Measurements from ENCODE around the gene RNF123.

The RNF123 gene

GRCh38 chr3:49705390-49705960, 16.1 kb downstream of the RNF123 start:
- no peak for DNase-seq

GRCh38 chr3:49706456-49707112, 17.2 kb downstream of the RNF123 start:
- DNase-seq = no peak

GRCh38 chr3:49707113-49707480, 17.7 kb downstream of the RNF123 start:
- DNase-seq = no peak

GRCh38 chr3:49709852-49710251, 20.5 kb downstream of the RNF123 start:
- DNase-seq = no peak

GRCh38 chr3:49711489-49711888, 22.1 kb downstream of the RNF123 start:
- no peak for DNase-seq

GRCh38 chr3:49712166-49712565, 22.8 kb downstream of the RNF123 start:
- DNase-seq = no peak

- no peak for DNase-seq
These were observed 23.4 kb downstream of the RNF123 start for GRCh38 chr3:49712631-49713317.

GRCh38 chr3:49713336-49714105, 24.2 kb downstream of the RNF123 start:
- no peak for DNase-seq

- no peak for DNase-seq
These were observed 25.6 kb downstream of the RNF123 start for GRCh38 chr3:49714728-49715550.

GRCh38 chr3:49715611-49716121, 26.3 kb downstream of the RNF123 start:
- DNase-seq = no peak

GRCh38 chr3:49716169-49716568, 26.8 kb downstream of the RNF123 start:
- DNase-seq = no peak

GRCh38 chr3:49716691-49717210, 27.4 kb downstream of the RNF123 start:
- no peak for DNase-seq

GRCh38 chr3:49717211-49717958, 28.0 kb downstream of the RNF123 start:
- no peak for DNase-seq

- no peak for DNase-seq
These were observed 28.9 kb downstream of the RNF123 start for GRCh38 chr3:49717959-49718857.

- no peak for DNase-seq
These were observed 29.5 kb downstream of the RNF123 start for GRCh38 chr3:49718858-49719213.

- peak; percentile 88 for DNase-seq
These were observed 30.0 kb downstream of the RNF123 start, which contains the start of gene AMIGO3 for GRCh38 chr3:49719214-49719884. Gene AMIGO3 (minus strand): TSS chr3:49719684. CDS start chr3:49719465, 219 bp downstream.

- no peak for DNase-seq
These were observed 31.7 kb downstream of the RNF123 start for GRCh38 chr3:49720855-49721595.

- no peak for DNase-seq
These were observed 32.2 kb downstream of the RNF123 start for GRCh38 chr3:49721596-49721895.
